ENCODE results near the gene EEA1.
"Not testable (repeated sequence)": the region's sequence is repeated elsewhere in the genome, so short reads cannot be mapped to it uniquely, and the experiment has no call there.

GRCh38 chr12:92749691-92750090 lies 179.4 kb downstream of the EEA1 start:
- not testable (repeated sequence) for TF ChIP-seq POLR2A, CTCF, POLR2AphosphoS5 (IDR thresholded peaks at IDR 0.05)
